OCI-LY3 (cell line): ENCODE results near the gene CTSO.
"Not testable (repeated sequence)": the region's sequence is repeated elsewhere in the genome, so short reads cannot be mapped to it uniquely, and the experiment has no call there.

Experiments used
- H2AFZ ChIP-seq: fragments of 200-600, 300-600 bp; shearing (Covaris generic); 2 replicates; pipeline ENCODE4 v1.6.0; 2014; ENCODE audit warnings: antibody characterized with exemption, low read depth, low read length
- H3K27ac ChIP-seq: fragments of 200-600, 300-600 bp; sonication (generic); 2 replicates; pipeline ENCODE4 v1.5.1; 2014; ENCODE audit warnings: mild to moderate bottlenecking, low read length, moderate library complexity, mixed read lengths
- H3K27me3 ChIP-seq: fragments of 200-600, 300-600 bp; sonication (generic); 2 replicates; pipeline ENCODE4 v1.6.1; 2014; ENCODE audit warnings: low read depth, low read length, mixed read lengths
- H3K36me3 ChIP-seq: fragments of 200-600, 300-600 bp; sonication (generic); replicated peaks from 2 replicates; pipeline ENCODE3; 2014; ENCODE audit warnings: low read depth, low read length, mixed read lengths
- H3K4me1 ChIP-seq: fragments of 300-600, 200-600 bp; sonication (generic); 2 replicates; pipeline ENCODE4 v1.6.1; 2014; ENCODE audit warnings: low read length, mixed read lengths
- H3K4me2 ChIP-seq: fragments of 200-600, 300-600 bp; sonication (generic); 2 replicates; pipeline ENCODE4 v1.6.1; 2014; ENCODE audit warnings: low read length, mixed read lengths
- H3K4me3 ChIP-seq: fragments of 300-600, 200-600 bp; sonication (generic); 2 replicates; pipeline ENCODE4 v1.5.1; 2014; ENCODE audit warnings: antibody characterized with exemption, mild to moderate bottlenecking, low read length, moderate library complexity
- H3K79me2 ChIP-seq: fragments of 300-600, 200-600 bp; shearing (Covaris generic); 2 replicates; pipeline ENCODE4 v1.6.1; 2014; ENCODE audit warnings: mild to moderate bottlenecking, low read length, mixed read lengths
- H3K9ac ChIP-seq: fragments of 300-600, 200-600 bp; shearing (Covaris generic); 2 replicates; pipeline ENCODE4 v1.6.0; 2014; ENCODE audit warnings: mild to moderate bottlenecking, low read length, moderate library complexity
- H3K9me3 ChIP-seq: fragments of 200-600, 300-600 bp; shearing (Covaris generic); 2 replicates; pipeline ENCODE4 v1.6.1; 2014; ENCODE audit warnings: low read length, mixed read lengths; ENCODE audit not compliant: insufficient read depth
- H4K20me1 ChIP-seq: fragments of 200-600, 300-600 bp; sonication (generic); 2 replicates; pipeline ENCODE4 v1.6.1; 2016; ENCODE audit warnings: low read length, mixed read lengths; ENCODE audit not compliant: insufficient read depth
- EZH2phosphoT487 ChIP-seq: fragments of 200-600 bp; shearing (Covaris generic); IDR thresholded peaks from 2 replicates; pipeline ENCODE4 v1.6.1; 2018; ENCODE audit warnings: antibody characterized with exemption, mixed run types, low read depth
- TF ChIP-seq, protein P1 (sequence below): fragments of 200-600, 300-600 bp; sonication (generic); IDR thresholded peaks from 2 replicates; pipeline ENCODE4 v1.5.1; 2014; ENCODE audit warnings: antibody characterized with exemption, low read length, low read depth

CTSO gene

GRCh38 chr4:155941085-155941790 lies 12.4 kb downstream of the CTSO start:
- Histone ChIP-seq H3K79me2 (no peaks in the 10 kb centered on the region), H3K4me2 (no peak overlapping the region), H3K4me3 (no peak overlapping the region), H3K36me3 (no peaks in the 10 kb centered on the region), H2AFZ (no peak overlapping the region), H3K4me1 (no peaks in the 10 kb centered on the region), H3K27ac (no peak overlapping the region), H4K20me1 (no peaks in the 10 kb centered on the region), H3K27me3 (no peaks in the 10 kb centered on the region), H3K9ac (no peak overlapping the region), H3K9me3 (no peaks in the 10 kb centered on the region)
- TF ChIP-seq, protein P1, sequence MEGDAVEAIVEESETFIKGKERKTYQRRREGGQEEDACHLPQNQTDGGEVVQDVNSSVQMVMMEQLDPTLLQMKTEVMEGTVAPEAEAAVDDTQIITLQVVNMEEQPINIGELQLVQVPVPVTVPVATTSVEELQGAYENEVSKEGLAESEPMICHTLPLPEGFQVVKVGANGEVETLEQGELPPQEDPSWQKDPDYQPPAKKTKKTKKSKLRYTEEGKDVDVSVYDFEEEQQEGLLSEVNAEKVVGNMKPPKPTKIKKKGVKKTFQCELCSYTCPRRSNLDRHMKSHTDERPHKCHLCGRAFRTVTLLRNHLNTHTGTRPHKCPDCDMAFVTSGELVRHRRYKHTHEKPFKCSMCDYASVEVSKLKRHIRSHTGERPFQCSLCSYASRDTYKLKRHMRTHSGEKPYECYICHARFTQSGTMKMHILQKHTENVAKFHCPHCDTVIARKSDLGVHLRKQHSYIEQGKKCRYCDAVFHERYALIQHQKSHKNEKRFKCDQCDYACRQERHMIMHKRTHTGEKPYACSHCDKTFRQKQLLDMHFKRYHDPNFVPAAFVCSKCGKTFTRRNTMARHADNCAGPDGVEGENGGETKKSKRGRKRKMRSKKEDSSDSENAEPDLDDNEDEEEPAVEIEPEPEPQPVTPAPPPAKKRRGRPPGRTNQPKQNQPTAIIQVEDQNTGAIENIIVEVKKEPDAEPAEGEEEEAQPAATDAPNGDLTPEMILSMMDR, result no peak
- TF ChIP-seq EZH2phosphoT487, result no peak

DNA sequence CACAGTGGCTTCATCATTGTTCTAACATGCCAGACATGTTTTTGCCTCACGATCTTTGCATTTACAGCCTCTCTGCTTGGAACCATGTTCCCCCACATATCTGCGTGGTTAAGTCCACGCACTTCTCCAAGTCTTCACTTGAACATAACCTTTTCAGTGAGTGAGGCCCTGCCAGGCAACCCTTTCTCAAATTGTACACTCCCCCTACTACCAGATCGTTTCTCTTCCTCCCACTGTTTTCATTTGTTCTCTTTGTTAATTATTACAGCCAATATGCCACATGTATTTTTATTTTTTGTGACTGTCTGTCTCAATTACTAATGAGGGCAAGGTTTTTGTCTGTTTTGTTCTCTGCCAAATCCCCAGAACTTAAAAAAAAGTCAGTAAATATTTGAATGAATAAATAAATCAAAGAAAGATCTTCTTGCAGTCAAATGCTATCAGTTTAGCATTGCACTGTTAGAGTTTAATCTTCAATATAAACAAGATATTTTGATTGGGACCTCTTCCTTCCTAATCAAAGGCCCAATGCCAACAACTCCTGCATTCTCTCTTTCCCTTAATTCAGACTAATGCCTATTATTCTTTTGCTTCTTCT lies 18.2 kb downstream of the CTSO start:
- Histone ChIP-seq H3K27ac (no peak overlapping the region), H3K27me3 (no peaks in the 10 kb centered on the region), H3K9ac (no peak overlapping the region), H3K79me2 (no peaks in the 10 kb centered on the region), H3K9me3 (no peaks in the 10 kb centered on the region), H3K4me3 (no peak overlapping the region), H2AFZ (no peak overlapping the region), H3K4me1 (no peaks in the 10 kb centered on the region), H4K20me1 (no peaks in the 10 kb centered on the region), H3K36me3 (no peaks in the 10 kb centered on the region), H3K4me2 (no peak overlapping the region)
- TF ChIP-seq, protein P1, result no peak
- no peak for TF ChIP-seq EZH2phosphoT487

GRCh38 chr4:155934634-155935033 lies 19.0 kb downstream of the CTSO start:
- H3K36me3 ChIP-seq, H3K9ac ChIP-seq, H3K27me3 ChIP-seq, H3K4me3 ChIP-seq, H2AFZ ChIP-seq, H3K4me2 ChIP-seq, H3K79me2 ChIP-seq, H3K27ac ChIP-seq, H3K4me1 ChIP-seq, H4K20me1 ChIP-seq, H3K9me3 ChIP-seq: not testable (repeated sequence)

- Histone ChIP-seq H3K4me3 (no peak overlapping the region), H3K36me3 (no peaks in the 10 kb centered on the region), H3K4me2 (no peak overlapping the region), H3K27me3 (no peaks in the 10 kb centered on the region), H3K79me2 (no peaks in the 10 kb centered on the region), H3K9me3 (peaks cover 6% of the 10 kb centered on the region; the same call in 1 of the 2 replicates), H3K4me1 (peaks cover 6% of the 10 kb centered on the region; the same call in 1 of the 2 replicates), H4K20me1 (no peaks in the 10 kb centered on the region), H2AFZ (no peak overlapping the region), H3K27ac (no peak overlapping the region), H3K9ac (no peak overlapping the region)
- TF ChIP-seq, protein P1, result no peak
Measured at GRCh38 chr4:155931634-155932033, 22.0 kb downstream of the CTSO start.
